ENCODE data around the gene PTTG1.

DNA sequence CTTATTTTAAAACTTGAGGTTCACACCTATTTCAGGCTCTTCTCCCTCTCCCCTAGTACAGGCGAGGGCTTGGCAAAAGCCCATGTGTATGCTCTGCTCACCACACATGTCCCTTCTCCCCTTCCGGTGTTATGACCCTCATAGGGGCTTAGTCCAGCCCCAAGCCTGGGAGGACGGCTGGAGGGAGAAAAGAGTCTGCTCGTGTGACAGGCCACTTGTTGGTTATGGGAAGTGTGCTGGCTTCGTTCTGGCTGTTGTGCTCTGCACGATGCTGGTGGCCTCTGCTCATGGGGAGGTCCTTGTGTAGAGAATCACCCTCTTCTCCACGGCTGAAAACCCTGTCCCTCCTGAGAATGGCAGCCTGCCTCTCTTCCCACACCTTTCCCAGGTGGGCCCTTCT lies 11.1 kb downstream of the PTTG1 start:
- TF ChIP-seq, protein P1, sequence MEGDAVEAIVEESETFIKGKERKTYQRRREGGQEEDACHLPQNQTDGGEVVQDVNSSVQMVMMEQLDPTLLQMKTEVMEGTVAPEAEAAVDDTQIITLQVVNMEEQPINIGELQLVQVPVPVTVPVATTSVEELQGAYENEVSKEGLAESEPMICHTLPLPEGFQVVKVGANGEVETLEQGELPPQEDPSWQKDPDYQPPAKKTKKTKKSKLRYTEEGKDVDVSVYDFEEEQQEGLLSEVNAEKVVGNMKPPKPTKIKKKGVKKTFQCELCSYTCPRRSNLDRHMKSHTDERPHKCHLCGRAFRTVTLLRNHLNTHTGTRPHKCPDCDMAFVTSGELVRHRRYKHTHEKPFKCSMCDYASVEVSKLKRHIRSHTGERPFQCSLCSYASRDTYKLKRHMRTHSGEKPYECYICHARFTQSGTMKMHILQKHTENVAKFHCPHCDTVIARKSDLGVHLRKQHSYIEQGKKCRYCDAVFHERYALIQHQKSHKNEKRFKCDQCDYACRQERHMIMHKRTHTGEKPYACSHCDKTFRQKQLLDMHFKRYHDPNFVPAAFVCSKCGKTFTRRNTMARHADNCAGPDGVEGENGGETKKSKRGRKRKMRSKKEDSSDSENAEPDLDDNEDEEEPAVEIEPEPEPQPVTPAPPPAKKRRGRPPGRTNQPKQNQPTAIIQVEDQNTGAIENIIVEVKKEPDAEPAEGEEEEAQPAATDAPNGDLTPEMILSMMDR (IDR thresholded peaks at IDR 0.05; ENCODE audit: borderline replicate concordance, extremely low read depth, low read length, poor library complexity, severe bottlenecking), result no peak
- no peak for TF ChIP-seq EZH2 (IDR thresholded peaks at IDR 0.05; ENCODE audit: borderline replicate concordance, low read depth, low read length, severe bottlenecking)

Data from DND-41 (cell line).